ENCODE data around the gene MARVELD1. TPM values are rescaled to one million over a fixed set of nuclear protein-coding genes. Genes with fewer than 3 reads are reported as not detected.

Gene MARVELD1
- total and polyA plus RNA-seq, 2 of the 13 experiments (the other 11 are each of a cell fraction or from before 2014, with no cell fraction given), result not detected

GRCh38 chr10:97736902-97737769 is 23.6 kb downstream of the MARVELD1 start, which contains the start of gene ZFYVE27 (continued):
- TF ChIP-seq ARID3A (IDR thresholded peaks at IDR 0.05; ENCODE audit: low read depth, low read length), result no peak
- peak; percentile 99 for TF ChIP-seq NR0B2 (CRISPR knock-in tag; IDR thresholded peaks at IDR 0.05)
- peak; percentile 98 for TF ChIP-seq ZNF552 (CRISPR knock-in tag; IDR thresholded peaks at IDR 0.05; ENCODE audit: borderline replicate concordance)
- TF ChIP-seq ZNF580 (CRISPR knock-in tag; IDR thresholded peaks at IDR 0.05; ENCODE audit: borderline replicate concordance, low read depth), result peak; percentile 98
- peak; percentile 80 for TF ChIP-seq PPARG (CRISPR knock-in tag; conservative IDR thresholded peaks at IDR 0.05)
- no peak for TF ChIP-seq AKAP8 (CRISPR knock-in tag; IDR thresholded peaks at IDR 0.05)
- TF ChIP-seq DPF2 (CRISPR knock-in tag; IDR thresholded peaks at IDR 0.05; ENCODE audit: borderline replicate concordance, low read depth), result 0 out of 2 replicates have a peak, but pooled peaks have one; percentile 25
- no peak for TF ChIP-seq ZNF432 (CRISPR knock-in tag; IDR thresholded peaks at IDR 0.05; ENCODE audit: borderline replicate concordance)
- peak; percentile 96 for TF ChIP-seq DNMT3B (CRISPR knock-in tag; conservative IDR thresholded peaks at IDR 0.05)
- TF ChIP-seq ZNF775 (CRISPR knock-in tag; IDR thresholded peaks at IDR 0.05; ENCODE audit: borderline replicate concordance), result 0 out of 2 replicates have a peak, but pooled peaks have one; percentile 67
- TF ChIP-seq PCBP2 (optimal IDR thresholded peaks at IDR 0.05; ENCODE audit: low read depth, low read length, poor library complexity, severe bottlenecking), result no peak
- TF ChIP-seq PCBP1 (IDR thresholded peaks at IDR 0.05; ENCODE audit: borderline replicate concordance, low read depth, low read length), result no peak
- TF ChIP-seq ATF6 (CRISPR knock-in tag; conservative IDR thresholded peaks at IDR 0.05), result no peak
- no peak for TF ChIP-seq FIP1L1 (IDR thresholded peaks at IDR 0.05; ENCODE audit: borderline replicate concordance, insufficient read depth, low read depth, low read length)
- peak; percentile 78; the same call in 1 of the 2 replicates for TF ChIP-seq ZNF264 (CRISPR knock-in tag; IDR thresholded peaks at IDR 0.05)
- peak; percentile 91; the same call in 1 of the 2 replicates for TF ChIP-seq PRMT3 (CRISPR knock-in tag; IDR thresholded peaks at IDR 0.05; ENCODE audit: borderline replicate concordance, low read depth)
- TF ChIP-seq ZNF563 (CRISPR knock-in tag; IDR thresholded peaks at IDR 0.05), result peak; percentile 99
- peak; percentile 19; the same call in 1 of the 2 replicates for TF ChIP-seq CREBL2 (CRISPR knock-in tag; IDR thresholded peaks at IDR 0.05; ENCODE audit: borderline replicate concordance)
- TF ChIP-seq ATM (IDR thresholded peaks at IDR 0.05; ENCODE audit: borderline replicate concordance), result no peak
- no peak for TF ChIP-seq CCAR2 (optimal IDR thresholded peaks at IDR 0.05; ENCODE audit: low read depth, low read length)
- 0 out of 2 replicates have a peak, but pooled peaks have one; percentile 55 for TF ChIP-seq CC2D1A (CRISPR knock-in tag; IDR thresholded peaks at IDR 0.05)

All from HepG2 (cell line).